A549 (cell line): ENCODE results near the gene TMEM240. TPM values are rescaled to one million over a fixed set of nuclear protein-coding genes. Genes with fewer than 3 reads are reported as not detected.

ENCODE experiments used
- ATAC-seq, 2 experiments: fragments of 200-7000 bp in 1 of 2; fragments of >200 bp in 1 of 2; cut with Nextera tagmentation in 1 of 2; cut with Tn5 transposase in 1 of 2; 3 replicates each; pipeline versions ENCODE4 v1.8.0 to v1.9.1; 2018 to 2020; ENCODE audit warnings: mild to moderate bottlenecking in 1 of 2, moderate library complexity in 1 of 2
- CTCF ChIA-PET: fragments of 300-600 bp; sonication (Branson Sonifier 250); formaldehyde crosslinking; extraction: SDS; loops from one replicate; lab custom pipeline; 2021; ENCODE audit warnings: antibody characterized with exemption, inconsistent platforms; lab: Yijun Ruan, JAX
- POLR2A ChIA-PET: fragments of 350-600 bp; formaldehyde crosslinking; extraction: SDS; loops from one replicate; lab custom pipeline; 2021; ENCODE audit warnings: antibody characterized with exemption, inconsistent platforms; lab: Yijun Ruan, JAX
- DNase-seq, 2 experiments: peaks; one replicate each; pipeline versions ENCODE4 v3.0.0 to v3.0.0-alpha.2; 2011 to 2016; ENCODE audit warnings: low read depth in 1 of 2, low spot score in 1 of 2
- FAIRE-seq: peaks from 2 replicates; lab custom pipeline; 2011; peaks lifted over from hg19 to GRCh38; lab: Jason Lieb, UNC
- H3K27ac ChIP-seq, 2 experiments: fragments of >200 bp; sonication (Bioruptor Twin); formaldehyde crosslinking; 3 replicates each; pipeline ENCODE4 v1.5.1; 2016 to 2017
- H3K4me1 ChIP-seq: fragments of >200 bp; sonication (Bioruptor Twin); formaldehyde crosslinking; 3 replicates; pipeline ENCODE4 v1.6.1; 2016
- H3K4me2 ChIP-seq: fragments of >200 bp; sonication (Bioruptor Twin); formaldehyde crosslinking; 3 replicates; pipeline ENCODE4 v1.6.1; 2016
- H3K4me3 ChIP-seq: fragments of >200 bp; sonication (Bioruptor Twin); formaldehyde crosslinking; 3 replicates; pipeline ENCODE4 v1.5.1; 2016
- H3K9me3 ChIP-seq: fragments of >200 bp; sonication (Bioruptor Twin); formaldehyde crosslinking; 3 replicates; pipeline ENCODE4 v1.6.1; 2016
- CBX2 ChIP-seq: fragments of 200-600 bp; sonication (generic); IDR thresholded peaks from 2 replicates; pipeline ENCODE4 v1.6.1; 2016; ENCODE audit warnings: low read depth, mild to moderate bottlenecking, borderline replicate concordance
- CBX8 ChIP-seq: fragments of 200-600 bp; sonication (generic); IDR thresholded peaks from 2 replicates; pipeline ENCODE4 v1.6.1; 2016
- CEBPB ChIP-seq, 2 experiments: fragments of >200 bp in 1 of 2; sonication (Bioruptor Twin) in 1 of 2; formaldehyde crosslinking in 1 of 2; IDR thresholded peaks; 2 replicates each; pipeline ENCODE4 v1.6.1; 2012 to 2016
- E2F6 ChIP-seq: IDR thresholded peaks from 2 replicates; pipeline ENCODE4 v1.6.1; 2012; ENCODE audit warnings: low read depth, borderline replicate concordance
- ESRRA ChIP-seq: fragments of 150-350 bp; IDR thresholded peaks from 2 replicates; pipeline ENCODE4 v1.6.1; 2014; ENCODE audit warnings: mild to moderate bottlenecking, low read length, borderline replicate concordance
- FOSB ChIP-seq: fragments of 250-450 bp; sonication (Bioruptor Pico); IDR thresholded peaks from 2 replicates; pipeline ENCODE4 v1.5.0; 2020; ENCODE audit warnings: mild to moderate bottlenecking, moderate library complexity
- FOXS1 ChIP-seq: fragments of 250-450 bp; sonication (Bioruptor Pico); IDR thresholded peaks from 2 replicates; pipeline ENCODE4 v1.5.0; 2020; ENCODE audit warnings: mild to moderate bottlenecking, moderate library complexity
- GATA3 ChIP-seq: IDR thresholded peaks from 2 replicates; pipeline ENCODE4 v1.6.1; 2012; ENCODE audit warnings: borderline replicate concordance
- JUN ChIP-seq, 2 experiments: fragments of >200 bp; sonication (Bioruptor Twin); formaldehyde crosslinking; IDR thresholded peaks; 2 replicates in 1 of 2; 3 replicates in 1 of 2; pipeline ENCODE4 v1.6.1; 2016 to 2017
- KDM1A ChIP-seq: fragments of 200-600 bp; sonication (generic); IDR thresholded peaks from 2 replicates; pipeline ENCODE4 v1.6.1; 2016; ENCODE audit warnings: low read depth, mild to moderate bottlenecking
- KDM5A ChIP-seq: fragments of 200-600 bp; sonication (generic); IDR thresholded peaks from 2 replicates; pipeline ENCODE4 v1.6.1; 2016; ENCODE audit warnings: antibody characterized with exemption, mild to moderate bottlenecking
- NPAS2 ChIP-seq: fragments of 250-450 bp; sonication (Bioruptor Pico); IDR thresholded peaks from 2 replicates; pipeline ENCODE4 v1.8.0; 2022; ENCODE audit warnings: mild to moderate bottlenecking, moderate library complexity, borderline replicate concordance
- NR3C1 ChIP-seq: fragments of >200 bp; sonication (Bioruptor Twin); formaldehyde crosslinking; IDR thresholded peaks from 3 replicates; pipeline ENCODE4 v1.6.1; 2017
- PBX3 ChIP-seq: IDR thresholded peaks from 2 replicates; pipeline ENCODE4 v1.6.1; 2012
- PHF8 ChIP-seq: fragments of 200-600 bp; sonication (generic); IDR thresholded peaks from 2 replicates; pipeline ENCODE4 v1.6.1; 2016; ENCODE audit warnings: low read depth, mild to moderate bottlenecking, antibody characterized with exemption, moderate library complexity, borderline replicate concordance
- RCOR1 ChIP-seq: fragments of 150-350 bp; IDR thresholded peaks from 2 replicates; pipeline ENCODE4 v1.6.1; 2014; ENCODE audit warnings: antibody characterized with exemption, low read length, low read depth
- REST ChIP-seq: fragments of 200-600 bp; sonication (generic); IDR thresholded peaks from 2 replicates; pipeline ENCODE4 v1.6.1; 2016; ENCODE audit warnings: antibody characterized with exemption, mild to moderate bottlenecking, moderate library complexity
- TFCP2L1 ChIP-seq: fragments of 250-450 bp; sonication (Bioruptor Pico); IDR thresholded peaks from 2 replicates; pipeline ENCODE4 v1.5.0; 2021; ENCODE audit warnings: mild to moderate bottlenecking
- ZNF302 ChIP-seq: fragments of 250-450 bp; sonication (Bioruptor Pico); IDR thresholded peaks from 2 replicates; pipeline ENCODE4 v1.9.0; 2021; ENCODE audit warnings: inconsistent platforms, mild to moderate bottlenecking, moderate library complexity
- WGBS: methylation state at CpG from one replicate; pipeline ENCODE4 v1.1.6; 2017; ENCODE audit errors: missing lambda C conversion rate; 5-methylcytosine and 5-hydroxymethylcytosine counted together
- polyA plus RNA-seq, 4 experiments: library from polyadenylated mRNA; depleted of rRNA in 3 of 4; stranded (reverse); fragments of >200 nt; fragmentation: RNase III in 1 of 4; extraction: RNeasy Plus Mini Kit Qiagen cat#74134 plus additional on column Dnase treatment in 1 of 4; gene quantifications; 2 replicates in 3 of 4; 3 replicates in 1 of 4; pipeline ENCODE4 v1.2.3, GENCODE V29; 2011 to 2017
- TF ChIP-seq, protein P1 (sequence below): fragments of >200 bp; sonication (Bioruptor Twin); formaldehyde crosslinking; IDR thresholded peaks from 3 replicates; pipeline ENCODE4 v1.6.1; 2016

TMEM240 gene
- polyA plus RNA-seq, 2 of the 4 experiments (the other 2 are of a cell fraction): 0.14 to 1.1 TPM

GRCh38 chr1:1545946-1546737 lies 5.7 kb upstream of the TMEM240 start (continued):
- no peak for TF ChIP-seq REST
- TF ChIP-seq, all 56 proteins: peak for 0

DNA sequence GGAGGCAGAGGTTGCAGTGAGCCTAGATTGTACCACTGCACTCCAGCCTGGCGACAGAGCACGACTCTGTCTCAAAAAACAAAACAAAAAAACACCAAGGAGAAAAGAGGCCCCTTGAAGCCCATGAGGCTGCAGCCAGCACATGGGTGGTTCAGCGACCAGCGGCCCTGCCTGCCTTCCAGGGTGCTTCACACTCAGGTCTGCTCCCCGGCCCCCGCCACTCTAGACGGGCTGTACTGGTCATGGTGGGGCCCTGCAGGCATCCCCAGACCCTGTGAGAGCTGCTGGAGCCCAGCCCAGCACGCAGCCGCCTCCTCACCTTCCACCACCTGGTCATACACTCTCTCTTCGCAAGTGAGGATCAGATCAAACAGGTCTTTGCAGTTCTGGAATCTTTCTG lies 4.1 kb upstream of the TMEM240 start:
- POLR2A ChIA-PET: no interaction called here
- Histone ChIP-seq H3K9me3 (no peaks in the 10 kb centered on the region), H3K4me1 (no peaks in the 10 kb centered on the region)
- no peak for FAIRE-seq
- TF ChIP-seq CEBPB (IDR thresholded peaks at IDR 0.05) (no peak), NPAS2 (CRISPR knock-in tag) (no peak), RCOR1 (no peak), FOXS1 (CRISPR knock-in tag) (no peak), FOSB (no peak), NR3C1 (no peak), CBX2 (no peak), E2F6 (no peak), GATA3 (no peak), PBX3 (no peak), CBX8 (no peak)
- TF ChIP-seq, protein P1, sequence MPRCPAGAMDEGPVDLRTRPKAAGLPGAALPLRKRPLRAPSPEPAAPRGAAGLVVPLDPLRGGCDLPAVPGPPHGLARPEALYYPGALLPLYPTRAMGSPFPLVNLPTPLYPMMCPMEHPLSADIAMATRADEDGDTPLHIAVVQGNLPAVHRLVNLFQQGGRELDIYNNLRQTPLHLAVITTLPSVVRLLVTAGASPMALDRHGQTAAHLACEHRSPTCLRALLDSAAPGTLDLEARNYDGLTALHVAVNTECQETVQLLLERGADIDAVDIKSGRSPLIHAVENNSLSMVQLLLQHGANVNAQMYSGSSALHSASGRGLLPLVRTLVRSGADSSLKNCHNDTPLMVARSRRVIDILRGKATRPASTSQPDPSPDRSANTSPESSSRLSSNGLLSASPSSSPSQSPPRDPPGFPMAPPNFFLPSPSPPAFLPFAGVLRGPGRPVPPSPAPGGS: no peak
- TF ChIP-seq, all 56 proteins: peak for 0
- CTCF ChIA-PET: interaction anchor here (0.8 kb wide), 1 partner anchor 10 kb away, joined by 3 read pairs; no protein-coding TSS in a partner anchor
- Histone ChIP-seq H3K27ac (no peak overlapping the region), H3K4me2 (no peak overlapping the region), H3K4me3 (no peak overlapping the region)
- ATAC-seq: no peak
- no peak for DNase-seq
- 95% methylated on average over 10 of the region's 10 CpGs for WGBS

DNA sequence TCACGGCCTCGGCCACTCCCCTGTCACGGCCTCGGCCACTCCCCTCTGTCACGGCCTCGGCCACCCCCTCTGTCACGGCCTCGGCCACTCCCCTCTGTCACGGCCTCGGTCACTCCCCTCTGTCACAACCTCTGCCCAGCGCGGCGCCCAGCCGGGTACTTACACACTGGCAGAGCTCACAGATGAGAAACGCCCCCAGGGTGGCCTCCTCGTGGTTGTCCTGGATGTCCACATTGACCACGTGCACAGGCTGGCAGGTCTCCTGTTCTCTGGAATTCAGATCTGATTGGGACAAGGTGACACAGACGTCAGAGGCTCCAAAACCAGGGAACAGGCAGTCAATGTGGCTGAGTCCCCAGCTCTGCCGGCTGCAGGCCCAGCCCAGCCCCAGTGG lies 3.3 kb upstream of the TMEM240 start:
- Histone ChIP-seq H3K27ac (no peak overlapping the region), H3K4me2 (no peak overlapping the region), H3K4me1 (no peaks in the 10 kb centered on the region), H3K9me3 (no peaks in the 10 kb centered on the region), H3K4me3 (no peak overlapping the region)
- ChIA-PET CTCF (no interaction called here), POLR2A (no interaction called here)
- WGBS: 85% methylated on average over 4 of the region's 19 CpGs
- TF ChIP-seq ESRRA: no peak
- TF ChIP-seq KDM5A: no peak
- no peak for TF ChIP-seq KDM1A
- TF ChIP-seq ZNF302 (CRISPR knock-in tag): no peak
- TF ChIP-seq GATA3: no peak
- TF ChIP-seq E2F6: no peak
- TF ChIP-seq JUN (IDR thresholded peaks at IDR 0.05): no peak
- no peak for TF ChIP-seq PHF8
- TF ChIP-seq TFCP2L1: no peak
- ATAC-seq: no peak
- no peak for DNase-seq
- no peak for FAIRE-seq
